Neural crest cell (in vitro differentiated cells): ENCODE results near the gene CGB3. TPM values are rescaled to one million over a fixed set of nuclear protein-coding genes. Genes with fewer than 3 reads are reported as not detected.
"Not testable (repeated sequence)": the region's sequence is repeated elsewhere in the genome, so short reads cannot be mapped to it uniquely, and the experiment has no call there.

Experiments used
- DNase-seq: peaks from one replicate; pipeline ENCODE4 v3.0.0; 2021; ENCODE audit warnings: low read depth, mixed read lengths, low spot score
- H3K27ac Mint-ChIP-seq: one replicate; pipeline ENCODE4 v1.8.0; 2021; ENCODE audit warnings: mild to moderate bottlenecking, mixed read lengths; ENCODE audit not compliant: unreplicated experiment
- H3K27me3 Mint-ChIP-seq: 2 replicates; pipeline ENCODE4 v1.8.0; 2021; ENCODE audit warnings: low read depth, mild to moderate bottlenecking, mixed read lengths
- H3K36me3 Mint-ChIP-seq: 2 replicates; pipeline ENCODE4 v1.8.0; 2021; ENCODE audit warnings: low read depth, mild to moderate bottlenecking, mixed read lengths
- H3K4me1 Mint-ChIP-seq: 2 replicates; pipeline ENCODE4 v1.8.0; 2021; ENCODE audit warnings: mixed read lengths
- H3K4me3 Mint-ChIP-seq: one replicate; pipeline ENCODE4 v1.8.0; 2021; ENCODE audit warnings: mild to moderate bottlenecking, mixed read lengths
- H3K9me3 Mint-ChIP-seq: 2 replicates; pipeline ENCODE4 v1.8.0; 2021; ENCODE audit warnings: mixed read lengths
- CTCF ChIP-seq: fragments of 200-600 bp; sonication (generic); conservative IDR thresholded peaks from 2 replicates; pipeline ENCODE4 v1.5.0; 2021; ENCODE audit warnings: antibody characterized with exemption, mild to moderate bottlenecking
- total RNA-seq: library from RNA; stranded (reverse); gene quantifications from 2 replicates; pipeline ENCODE4 v1.2.1, GENCODE V29; 2021

Gene CGB3
- total RNA-seq, 1 donor from 2014 or later = not detected

- H3K27me3 Mint-ChIP-seq = peaks cover 71% of the 10 kb centered on the region
- no peak for DNase-seq
Measured at GRCh38 chr19:49058562-49058961, 34.4 kb upstream of the CGB3 start.

GRCh38 chr19:49057636-49058234, 33.6 kb upstream of the CGB3 start, which contains the start of gene CGB7:
TSS of gene CGB7 (minus strand) at chr19:49057749. CDS start at chr19:49055375, 2,374 bp downstream.
- peak; percentile 68 for DNase-seq
- Mint-ChIP-seq H3K4me3 (peak within 1 kb of the TSS; percentile 79), H3K27me3 (peaks cover 64% of the 10 kb centered on the region), H3K27ac (no peak within 1 kb of the TSS), H3K4me1 (peaks cover 10% of the 10 kb centered on the region), H3K9me3 (no peaks in the 10 kb centered on the region), H3K36me3 (no peaks in the 10 kb centered on the region)
- TF ChIP-seq CTCF = no peak

More at GRCh38 chr19:49058562-49058961, 34.4 kb upstream of the CGB3 start:
- no peak overlapping the region for H3K4me3 Mint-ChIP-seq
- H3K27ac Mint-ChIP-seq = no peak overlapping the region
- no peaks in the 10 kb centered on the region for H3K36me3 Mint-ChIP-seq
- H3K4me1 Mint-ChIP-seq = peaks cover 10% of the 10 kb centered on the region
- no peak for TF ChIP-seq CTCF
- no peaks in the 10 kb centered on the region for H3K9me3 Mint-ChIP-seq

GRCh38 chr19:49056902-49057596, 32.9 kb upstream of the CGB3 start:
- not testable (repeated sequence) for H3K4me1 Mint-ChIP-seq, DNase-seq, H3K9me3 Mint-ChIP-seq, H3K36me3 Mint-ChIP-seq, H3K27ac Mint-ChIP-seq
- Mint-ChIP-seq H3K4me3 (peak overlapping the region; percentile 79), H3K27me3 (peaks cover 64% of the 10 kb centered on the region)

GRCh38 chr19:49056101-49056901, 32.2 kb upstream of the CGB3 start:
- H3K4me3 Mint-ChIP-seq = peak overlapping the region; percentile 38
- H3K27me3 Mint-ChIP-seq = peaks cover 64% of the 10 kb centered on the region
- H3K36me3 Mint-ChIP-seq = no peaks in the 10 kb centered on the region
- H3K4me1 Mint-ChIP-seq = peaks cover 10% of the 10 kb centered on the region
- H3K9me3 Mint-ChIP-seq = no peaks in the 10 kb centered on the region
- peak; percentile 53 for DNase-seq
- H3K27ac Mint-ChIP-seq = no peak overlapping the region
- peak; percentile 51 for TF ChIP-seq CTCF

GRCh38 chr19:49050376-49051033, 26.4 kb upstream of the CGB3 start:
- not testable (repeated sequence) for H3K36me3 Mint-ChIP-seq, DNase-seq, H3K27me3 Mint-ChIP-seq, H3K9me3 Mint-ChIP-seq, H3K4me1 Mint-ChIP-seq, H3K27ac Mint-ChIP-seq, H3K4me3 Mint-ChIP-seq

- H3K27me3 Mint-ChIP-seq, H3K27ac Mint-ChIP-seq, H3K36me3 Mint-ChIP-seq, DNase-seq, H3K4me3 Mint-ChIP-seq, H3K4me1 Mint-ChIP-seq, H3K9me3 Mint-ChIP-seq: not testable (repeated sequence)
Measured at GRCh38 chr19:49049834-49050233, 25.7 kb upstream of the CGB3 start.

- not testable (repeated sequence) for H3K4me3 Mint-ChIP-seq, H3K27me3 Mint-ChIP-seq, H3K9me3 Mint-ChIP-seq, H3K4me1 Mint-ChIP-seq, H3K36me3 Mint-ChIP-seq, DNase-seq, H3K27ac Mint-ChIP-seq
Measured at GRCh38 chr19:49049011-49049410, 24.9 kb upstream of the CGB3 start, which contains the start of gene CGB8. TSS of gene CGB8 (minus strand) at chr19:49049111. CDS start at chr19:49048739, 372 bp downstream.

- DNase-seq, H3K4me3 Mint-ChIP-seq, H3K36me3 Mint-ChIP-seq, H3K9me3 Mint-ChIP-seq, H3K4me1 Mint-ChIP-seq, H3K27ac Mint-ChIP-seq, H3K27me3 Mint-ChIP-seq: not testable (repeated sequence)
Measured at GRCh38 chr19:49043548-49043947, 19.4 kb upstream of the CGB3 start, which contains the start of gene CGB5. TSS of gene CGB5 (plus strand) at chr19:49043848. CDS start at chr19:49044210, 362 bp downstream.

- DNase-seq, H3K4me1 Mint-ChIP-seq, H3K27me3 Mint-ChIP-seq, H3K4me3 Mint-ChIP-seq, H3K27ac Mint-ChIP-seq, H3K9me3 Mint-ChIP-seq, H3K36me3 Mint-ChIP-seq: not testable (repeated sequence)
Measured at GRCh38 chr19:49042666-49043065, 18.5 kb upstream of the CGB3 start.
